ENCODE data around the gene ATP5MC2.
A peak's percentile ranks its signal among the peaks of the same experiment; 100 is the strongest.

The ATP5MC2 gene

DNA sequence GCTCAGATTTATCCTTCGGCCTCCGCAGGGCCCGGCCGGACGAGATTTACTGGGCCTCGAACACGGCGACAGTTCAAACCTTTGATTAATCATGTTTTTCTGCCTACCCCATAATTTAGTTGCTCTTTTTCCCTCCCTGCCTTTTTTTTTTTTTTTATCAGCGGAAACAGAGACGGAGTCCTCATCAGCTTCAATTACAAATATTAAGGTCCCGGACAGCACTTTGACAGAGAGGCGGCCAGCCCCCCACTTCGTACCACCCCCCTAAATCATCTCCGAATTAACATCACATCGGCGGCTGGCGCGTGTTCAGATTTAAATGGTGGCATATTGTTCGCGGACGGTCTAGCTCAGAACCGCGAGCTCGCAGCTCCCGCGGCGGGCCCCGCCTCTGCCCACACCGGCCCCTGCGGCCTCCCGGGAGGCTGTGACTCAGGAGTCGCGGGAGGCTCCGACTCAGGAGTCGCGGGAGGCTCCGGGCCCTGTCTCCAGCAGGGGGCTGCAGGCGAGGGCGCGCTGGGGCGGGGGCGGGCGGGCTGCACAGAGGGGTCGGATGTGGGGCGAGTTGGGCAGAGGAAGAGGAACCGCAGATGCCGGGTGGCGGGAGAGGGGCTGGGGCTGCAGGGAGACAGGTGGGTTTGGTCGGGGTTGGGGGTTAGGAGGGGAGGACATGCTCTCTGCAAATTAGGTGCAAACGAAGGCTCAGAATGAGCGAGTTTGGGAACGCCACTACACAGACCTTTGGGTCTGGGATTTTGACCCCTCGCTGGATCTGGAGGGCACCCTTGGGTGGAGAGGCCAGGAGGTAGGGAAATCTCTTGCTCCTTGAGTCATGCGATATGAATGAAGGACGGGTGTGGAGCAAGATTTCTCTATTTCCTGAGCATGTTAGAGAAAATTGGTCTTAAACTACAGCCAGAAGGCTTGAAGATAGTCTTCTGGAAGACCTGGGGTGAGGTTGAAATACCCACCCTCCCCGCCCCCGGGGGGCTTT lies 19.6 kb upstream of the ATP5MC2 start:
- Histone ChIP-seq H3K4me3 (ENCODE audit: low read depth in 1 of 2, low read length in 2 of 2) (no peak overlapping the region), H3K9me3 (ENCODE audit: insufficient read depth, low read length, severe bottlenecking) (no peaks in the 10 kb centered on the region), H3K27ac (ENCODE audit: low read length) (no peak overlapping the region), H3K4me2 (ENCODE audit: insufficient read depth, low read length) (no peak overlapping the region), H3K4me1 (ENCODE audit: insufficient read depth, low read length) (no peaks in the 10 kb centered on the region), H3K27me3 (ENCODE audit: insufficient read depth, low read length, poor library complexity) (peaks cover 54% of the 10 kb centered on the region), H3K9ac (ENCODE audit: low read depth, low read length) (no peak overlapping the region), H2AFZ (ENCODE audit: low read depth, low read length) (no peak overlapping the region), H3K36me3 (ENCODE audit: insufficient read depth, low read length) (no peaks in the 10 kb centered on the region), H4K20me1 (ENCODE audit: insufficient read depth, low read length) (no peaks in the 10 kb centered on the region), H3K79me2 (ENCODE audit: insufficient read depth, low read length) (no peaks in the 10 kb centered on the region)
- DNase-seq (peak; percentile 46), ATAC-seq (ENCODE audit: insufficient read depth, low read depth) (peak; percentile 75)
- TF ChIP-seq EZH2 (IDR thresholded peaks at IDR 0.05; ENCODE audit: borderline replicate concordance, low read depth, low read length, severe bottlenecking) (peak; percentile 72), CTCF (IDR thresholded peaks at IDR 0.05; ENCODE audit: borderline replicate concordance, extremely low read depth, low read length, poor library complexity, severe bottlenecking) (no peak)

DNA sequence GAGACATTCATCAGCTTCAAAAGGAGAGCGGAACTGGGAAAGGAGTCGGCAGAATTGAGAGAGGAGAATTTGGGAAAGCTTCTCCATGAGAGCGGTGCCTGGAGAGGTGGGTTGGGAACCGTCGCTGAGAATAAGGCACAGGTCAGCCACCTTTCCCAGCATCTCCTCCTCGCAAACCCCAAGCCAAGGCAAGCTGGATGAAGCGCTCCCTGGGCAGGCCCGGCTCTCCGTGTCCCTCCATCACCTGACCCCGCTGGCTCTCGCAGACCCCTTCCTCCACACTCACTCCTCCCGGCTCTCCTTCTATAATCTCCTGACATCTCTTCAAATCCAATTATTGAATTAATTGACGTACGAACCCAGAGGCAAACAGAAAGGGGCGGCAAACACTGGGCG lies 18.9 kb upstream of the ATP5MC2 start:
- peaks cover 54% of the 10 kb centered on the region for H3K27me3 ChIP-seq (ENCODE audit: insufficient read depth, low read length, poor library complexity)
- H3K36me3 ChIP-seq (ENCODE audit: insufficient read depth, low read length): no peaks in the 10 kb centered on the region

GRCh38 chr12:53688134-53688533 lies 12.3 kb upstream of the ATP5MC2 start:
- no peak for TF ChIP-seq CTCF (IDR thresholded peaks at IDR 0.05; ENCODE audit: borderline replicate concordance, extremely low read depth, low read length, poor library complexity, severe bottlenecking)
- no peak for TF ChIP-seq EZH2 (IDR thresholded peaks at IDR 0.05; ENCODE audit: borderline replicate concordance, low read depth, low read length, severe bottlenecking)
- Histone ChIP-seq H2AFZ (ENCODE audit: low read depth, low read length) (no peak overlapping the region), H3K27ac (ENCODE audit: low read length) (no peak overlapping the region), H3K4me3 (ENCODE audit: low read depth in 1 of 2, low read length in 2 of 2) (no peak overlapping the region), H3K36me3 (ENCODE audit: insufficient read depth, low read length) (no peaks in the 10 kb centered on the region), H3K4me1 (ENCODE audit: insufficient read depth, low read length) (no peaks in the 10 kb centered on the region), H3K27me3 (ENCODE audit: insufficient read depth, low read length, poor library complexity) (peaks cover 9% of the 10 kb centered on the region), H3K4me2 (ENCODE audit: insufficient read depth, low read length) (no peak overlapping the region), H4K20me1 (ENCODE audit: insufficient read depth, low read length) (no peaks in the 10 kb centered on the region), H3K79me2 (ENCODE audit: insufficient read depth, low read length) (no peaks in the 10 kb centered on the region), H3K9ac (ENCODE audit: low read depth, low read length) (no peak overlapping the region), H3K9me3 (ENCODE audit: insufficient read depth, low read length, severe bottlenecking) (no peaks in the 10 kb centered on the region)
- ATAC-seq (ENCODE audit: insufficient read depth, low read depth): no peak
- DNase-seq: no peak

More for the DNA sequence above, 18.9 kb upstream of the ATP5MC2 start:
- no peak for DNase-seq
- Histone ChIP-seq H2AFZ (ENCODE audit: low read depth, low read length) (no peak overlapping the region), H3K4me1 (ENCODE audit: insufficient read depth, low read length) (no peaks in the 10 kb centered on the region), H3K9ac (ENCODE audit: low read depth, low read length) (no peak overlapping the region), H3K4me2 (ENCODE audit: insufficient read depth, low read length) (no peak overlapping the region), H4K20me1 (ENCODE audit: insufficient read depth, low read length) (no peaks in the 10 kb centered on the region), H3K27ac (ENCODE audit: low read length) (no peak overlapping the region), H3K9me3 (ENCODE audit: insufficient read depth, low read length, severe bottlenecking) (no peaks in the 10 kb centered on the region), H3K4me3 (ENCODE audit: low read depth in 1 of 2, low read length in 2 of 2) (no peak overlapping the region), H3K79me2 (ENCODE audit: insufficient read depth, low read length) (no peaks in the 10 kb centered on the region)
- ATAC-seq (ENCODE audit: insufficient read depth, low read depth): no peak
- TF ChIP-seq CTCF (IDR thresholded peaks at IDR 0.05; ENCODE audit: borderline replicate concordance, extremely low read depth, low read length, poor library complexity, severe bottlenecking) (no peak), EZH2 (IDR thresholded peaks at IDR 0.05; ENCODE audit: borderline replicate concordance, low read depth, low read length, severe bottlenecking) (no peak)
